Right lobe of liver (tissue), 6 donors: ENCODE results near the gene OR6B1. TPM values are rescaled to one million over a fixed set of nuclear protein-coding genes. Genes with fewer than 3 reads are reported as not detected.

Experiments used
- ATAC-seq, 4 donors: fragments of 200-7000 bp; cut with Tn5 transposase; one replicate each; pipeline ENCODE4 v1.9.1; 2020; ENCODE audit warnings: mild to moderate bottlenecking in 4 of 4, moderate library complexity in 4 of 4
- DNase-seq, 3 donors: peaks; one replicate each; pipeline ENCODE4 v3.0.0-alpha.2; 2020
- H3K27ac ChIP-seq, 3 donors: fragments of 200-600 bp; one replicate each; pipeline ENCODE4 v1.8.0; 2022
- H3K27me3 ChIP-seq, 2 donors: fragments of 200-600 bp; one replicate each; pipeline ENCODE4 v1.8.0; 2022
- H3K36me3 ChIP-seq, 4 donors: fragments of 200-600 bp; sonication (generic) in 1 of 4; one replicate each; pipeline versions ENCODE4 v1.5.1 to v1.8.0; 2017 to 2022; ENCODE audit warnings: control low read depth in 1 of 4
- H3K4me1 ChIP-seq, 4 donors: fragments of 200-600 bp; sonication (generic) in 1 of 4; one replicate each; pipeline versions ENCODE4 v1.5.1 to v1.8.0; 2017 to 2022; ENCODE audit warnings: control low read depth in 1 of 4
- H3K4me3 ChIP-seq, 3 donors: fragments of 200-600 bp; one replicate each; pipeline ENCODE4 v1.8.0; 2022
- H3K9me3 ChIP-seq, 4 donors: fragments of 200-600 bp; sonication (generic) in 1 of 4; one replicate each; pipeline versions ENCODE4 v1.5.1 to v1.8.0; 2017 to 2022; ENCODE audit warnings: control low read depth in 1 of 4
- POLR2A ChIP-seq: fragments of 450-650 bp; IDR thresholded peaks from one replicate; pipeline ENCODE4 v1.6.1; 2017; ENCODE audit warnings: antibody characterized with exemption, mild to moderate bottlenecking
- WGBS: methylation state at CpG from one replicate; pipeline ENCODE4 v1.1.6; 2018; ENCODE audit warnings: low coverage, low lambda C conversion rate; ENCODE audit not compliant: insufficient coverage; ENCODE audit errors: missing lambda C conversion rate; 5-methylcytosine and 5-hydroxymethylcytosine counted together
- intact Hi-C, 2 donors: fragments of 100-400 bp; cut with DNase I; formaldehyde crosslinking; loops; one replicate each; pipeline versions ENCODE4 v1.11.2 to v1.14.1; 2022
- total RNA-seq, 6 experiments: library from RNA; depleted of rRNA in 2 of 6; stranded (reverse); fragments of >200 nt in 2 of 6; fragmentation: NEBNext Ultra II Directional in 3 of 6; extraction: Animal tissue kit (Norgen Biotek cat#: 25700) in 3 of 6; gene quantifications; one replicate each; pipeline versions ENCODE4 v1.1.0 to v1.2.4, GENCODE V29; 2016 to 2023
- TF ChIP-seq, protein P1 (sequence below), 4 donors: fragments of 200-600 bp in 3 of 4; fragments of 450-650 bp in 1 of 4; IDR thresholded peaks; one replicate each; pipeline versions ENCODE4 v1.5.1 to v1.8.0; 2016 to 2022; ENCODE audit warnings: antibody characterized with exemption in 4 of 4, mild to moderate bottlenecking in 2 of 4
- donor health status: DM: no; HTN: yes; CAD: no.
- donor health status: DM: no; HTN: no; CAD: no.
- donor health status: DM: no; HTN: no; CAD: no.
- donor health status: DM: no; HTN: yes; CAD: no.
- donor health status: DM: no; HTN: yes; CAD: no.

Gene OR6B1
- total RNA-seq, 6 experiments from 2014 or later = not detected

DNA sequence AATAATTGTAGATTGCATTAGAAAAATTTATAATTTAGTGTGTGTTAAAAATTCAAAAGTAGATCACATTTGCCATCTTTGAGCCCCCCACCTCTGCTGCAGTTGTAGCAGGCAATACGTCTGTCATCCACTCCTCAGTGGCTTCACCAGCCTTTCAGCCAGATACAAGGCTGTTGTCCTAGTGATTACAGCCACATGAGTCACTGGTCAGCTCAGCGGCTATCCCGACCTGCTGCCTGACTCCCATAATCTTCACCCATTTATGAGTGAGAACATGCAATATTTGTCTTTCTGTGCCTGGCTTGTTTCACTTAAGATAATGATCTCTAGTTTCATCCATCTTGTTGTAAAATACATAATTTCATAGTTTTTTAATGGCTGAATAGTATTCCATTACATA lies 57.8 kb downstream of the OR6B1 start:
- ATAC-seq (no peak), DNase-seq (no peak)
- Histone ChIP-seq H3K27me3 (no peaks in the 10 kb centered on the region), H3K4me3 (no peak overlapping the region), H3K36me3 (no peaks in the 10 kb centered on the region), H3K9me3 (no peaks in the 10 kb centered on the region), H3K4me1 (no peaks in the 10 kb centered on the region), H3K27ac (no peak overlapping the region)
- TF ChIP-seq POLR2A = no peak
- TF ChIP-seq, protein P1, sequence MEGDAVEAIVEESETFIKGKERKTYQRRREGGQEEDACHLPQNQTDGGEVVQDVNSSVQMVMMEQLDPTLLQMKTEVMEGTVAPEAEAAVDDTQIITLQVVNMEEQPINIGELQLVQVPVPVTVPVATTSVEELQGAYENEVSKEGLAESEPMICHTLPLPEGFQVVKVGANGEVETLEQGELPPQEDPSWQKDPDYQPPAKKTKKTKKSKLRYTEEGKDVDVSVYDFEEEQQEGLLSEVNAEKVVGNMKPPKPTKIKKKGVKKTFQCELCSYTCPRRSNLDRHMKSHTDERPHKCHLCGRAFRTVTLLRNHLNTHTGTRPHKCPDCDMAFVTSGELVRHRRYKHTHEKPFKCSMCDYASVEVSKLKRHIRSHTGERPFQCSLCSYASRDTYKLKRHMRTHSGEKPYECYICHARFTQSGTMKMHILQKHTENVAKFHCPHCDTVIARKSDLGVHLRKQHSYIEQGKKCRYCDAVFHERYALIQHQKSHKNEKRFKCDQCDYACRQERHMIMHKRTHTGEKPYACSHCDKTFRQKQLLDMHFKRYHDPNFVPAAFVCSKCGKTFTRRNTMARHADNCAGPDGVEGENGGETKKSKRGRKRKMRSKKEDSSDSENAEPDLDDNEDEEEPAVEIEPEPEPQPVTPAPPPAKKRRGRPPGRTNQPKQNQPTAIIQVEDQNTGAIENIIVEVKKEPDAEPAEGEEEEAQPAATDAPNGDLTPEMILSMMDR (IDR thresholded peaks at IDR 0.05) = no peak
- intact Hi-C loops = no loop called here
- WGBS = 67% methylated on average over 3 of the region's 3 CpGs

Other genes with a start within 250 kb of the OR6B1 start
- under 1 TPM in 2 of 6 experiments, not detected in 4; 0.12 to 0.22 TPM for gene CTAGE6, start 242.6 kb upstream of the OR6B1 start, total RNA-seq
- gene TCAF1, start 98.1 kb upstream of the OR6B1 start, total RNA-seq = 10 to 100 TPM; 31.6 to 52.9 (median 45.8) TPM
- gene OR2F2, start 65.1 kb upstream of the OR6B1 start, total RNA-seq = not detected
- not detected for gene OR2F1, start 45.5 kb upstream of the OR6B1 start, total RNA-seq
- gene OR2A5, start 48.6 kb downstream of the OR6B1 start, total RNA-seq = not detected
- not detected for gene OR2A25, start 69.5 kb downstream of the OR6B1 start, total RNA-seq
- not detected for gene OR2A12, start 86.0 kb downstream of the OR6B1 start, total RNA-seq
- not detected for gene OR2A2, start 109.3 kb downstream of the OR6B1 start, total RNA-seq
- not detected for gene OR2A14, start 122.9 kb downstream of the OR6B1 start, total RNA-seq
- 1 to 10 TPM; 2.1 to 4.5 (median 3.5) TPM for gene CTAGE4, start 183.1 kb downstream of the OR6B1 start, total RNA-seq
- 10 to 100 TPM in 1 of 6 experiments, 1 to 10 TPM in 5; 3.6 to 10.8 (median 5.8) TPM for gene ARHGEF35, start 195.5 kb downstream of the OR6B1 start, total RNA-seq
- gene OR2A42, start 239.3 kb downstream of the OR6B1 start, total RNA-seq = not detected